IPS-NIHi11 (cell line): ENCODE data around the gene WAS.
"Not testable (repeated sequence)": the region's sequence is repeated elsewhere in the genome, so short reads cannot be mapped to it uniquely, and the experiment has no call there.

Source experiments
- DNase-seq: peaks from one replicate; pipeline ENCODE4 v3.0.0; 2012; ENCODE audit warnings: mixed read lengths, low spot score

WAS gene

DNA sequence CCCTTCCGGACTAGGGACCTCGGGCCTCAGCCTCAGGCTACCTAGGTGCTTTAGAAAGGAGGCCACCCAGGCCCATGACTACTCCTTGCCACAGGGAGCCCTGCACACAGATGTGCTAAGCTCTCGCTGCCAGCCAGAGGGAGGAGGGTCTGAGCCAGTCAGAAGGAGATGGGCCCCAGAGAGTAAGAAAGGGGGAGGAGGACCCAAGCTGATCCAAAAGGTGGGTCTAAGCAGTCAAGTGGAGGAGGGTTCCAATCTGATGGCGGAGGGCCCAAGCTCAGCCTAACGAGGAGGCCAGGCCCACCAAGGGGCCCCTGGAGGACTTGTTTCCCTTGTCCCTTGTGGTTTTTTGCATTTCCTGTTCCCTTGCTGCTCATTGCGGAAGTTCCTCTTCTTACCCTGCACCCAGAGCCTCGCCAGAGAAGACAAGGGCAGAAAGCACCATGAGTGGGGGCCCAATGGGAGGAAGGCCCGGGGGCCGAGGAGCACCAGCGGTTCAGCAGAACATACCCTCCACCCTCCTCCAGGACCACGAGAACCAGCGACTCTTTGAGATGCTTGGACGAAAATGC, at the start of gene WAS:
Gene WAS, plus strand, starts transcription at position 389 of the 572 bp plus-strand sequence. Its CDS starts 55 bp downstream, at position 444.
- no peak for DNase-seq

DNA sequence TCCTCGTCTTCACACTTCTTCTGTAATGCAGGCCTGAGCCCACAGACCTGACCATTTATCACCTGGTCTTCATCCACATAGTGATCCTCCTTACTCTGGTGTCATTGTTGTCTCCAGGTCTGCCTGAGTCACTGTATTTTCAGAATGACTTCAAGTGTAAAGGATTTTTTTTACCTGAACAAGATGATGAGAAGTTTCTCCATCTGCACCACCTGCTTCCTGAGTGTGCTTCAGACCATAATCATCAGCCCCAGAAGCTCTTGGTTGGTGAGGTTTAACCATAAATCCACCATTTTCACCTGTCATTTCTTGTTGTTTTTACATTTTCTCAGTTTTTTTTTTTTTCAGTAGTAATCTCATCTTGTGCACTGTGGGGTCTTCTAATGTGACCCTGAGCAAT, 47.3 kb upstream of the WAS start:
- no peak for DNase-seq

- DNase-seq = no peak
Measured at GRCh38 chrX:48636776-48637175, 46.8 kb upstream of the WAS start.

GRCh38 chrX:48645669-48646068, 37.9 kb upstream of the WAS start:
- no peak for DNase-seq

DNA sequence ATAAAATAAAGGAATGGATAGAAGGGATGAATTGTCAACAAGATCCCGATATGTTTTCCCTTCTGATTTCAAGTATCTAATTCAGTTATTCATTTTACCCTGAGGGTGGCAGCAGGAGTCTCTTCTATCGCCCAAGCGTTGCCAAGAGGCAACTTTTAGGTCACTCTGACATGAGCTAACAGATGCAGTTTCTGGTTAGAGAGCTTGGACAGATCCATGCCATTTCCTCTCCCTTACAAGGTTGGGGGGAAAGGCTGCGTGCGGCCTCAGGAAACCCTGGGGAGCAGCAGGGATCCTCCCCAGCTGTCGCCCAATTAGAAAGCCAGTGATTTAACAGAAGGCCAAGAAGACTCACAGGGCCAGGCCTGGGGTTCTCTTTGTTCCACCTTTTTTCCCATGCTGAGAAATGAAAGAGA, 35.3 kb upstream of the WAS start:
- peak; percentile 32 for DNase-seq

GRCh38 chrX:48649102-48649501, 34.5 kb upstream of the WAS start:
- DNase-seq = no peak

- DNase-seq = not testable (repeated sequence)
Measured at GRCh38 chrX:48652055-48652579, 31.5 kb upstream of the WAS start.

DNA sequence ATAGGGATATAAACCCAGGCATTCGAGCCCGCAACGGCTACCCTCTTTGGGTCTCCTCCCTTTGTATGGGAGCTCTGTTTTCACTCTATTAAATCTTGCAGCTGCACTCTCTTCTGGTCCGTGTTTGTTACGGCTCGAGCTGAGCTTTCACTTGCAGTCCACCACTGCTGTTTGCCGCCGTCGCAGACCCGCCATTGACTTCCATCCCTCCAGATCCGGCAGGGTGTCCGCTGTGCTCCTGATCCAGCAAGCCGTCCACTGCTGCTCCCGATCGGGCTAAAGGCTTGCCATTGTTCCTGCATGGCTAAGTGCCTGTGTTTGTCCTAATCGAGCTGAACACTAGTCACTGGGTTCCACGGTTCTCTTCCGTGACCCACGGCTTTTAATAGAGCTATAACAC, 28.9 kb upstream of the WAS start:
- not testable (repeated sequence) for DNase-seq

GRCh38 chrX:48659686-48660085, 23.9 kb upstream of the WAS start:
- not testable (repeated sequence) for DNase-seq

DNA sequence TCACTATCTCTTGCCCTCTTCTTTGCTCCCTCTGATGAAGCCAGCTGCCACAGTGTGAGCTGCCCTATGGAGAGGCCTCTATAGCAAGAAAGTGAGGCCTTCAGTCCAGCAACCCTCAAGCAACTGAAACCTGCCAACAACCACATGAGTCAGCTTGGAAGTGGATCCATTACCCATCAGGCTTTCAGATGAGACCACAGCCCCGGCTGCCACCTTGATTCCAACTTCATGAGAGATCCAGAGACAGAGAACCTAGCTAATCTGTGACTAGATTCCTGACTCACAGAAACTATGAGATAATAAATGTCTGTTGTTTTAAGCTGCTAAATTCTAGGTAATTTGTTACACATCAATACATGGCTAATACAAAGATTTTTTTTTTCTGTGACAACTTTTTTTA, 20.4 kb upstream of the WAS start:
- DNase-seq = no peak

GRCh38 chrX:48664156-48664555, 19.4 kb upstream of the WAS start:
- DNase-seq = no peak

GRCh38 chrX:48665991-48666390, 17.6 kb upstream of the WAS start:
- DNase-seq = no peak

GRCh38 chrX:48666649-48667048, 16.9 kb upstream of the WAS start:
- DNase-seq = no peak

- DNase-seq = no peak
Measured at GRCh38 chrX:48667509-48667908, 16.1 kb upstream of the WAS start.

GRCh38 chrX:48668187-48668586, 15.4 kb upstream of the WAS start:
- DNase-seq = not testable (repeated sequence)

GRCh38 chrX:48676106-48676892, 7.3 kb upstream of the WAS start:
- peak; percentile 96 for DNase-seq

- DNase-seq = no peak
Measured at GRCh38 chrX:48676893-48677270, 6.7 kb upstream of the WAS start.

GRCh38 chrX:48677516-48677915, 6.1 kb upstream of the WAS start:
- no peak for DNase-seq

GRCh38 chrX:48680467-48680866, 3.1 kb upstream of the WAS start:
- not testable (repeated sequence) for DNase-seq

DNA sequence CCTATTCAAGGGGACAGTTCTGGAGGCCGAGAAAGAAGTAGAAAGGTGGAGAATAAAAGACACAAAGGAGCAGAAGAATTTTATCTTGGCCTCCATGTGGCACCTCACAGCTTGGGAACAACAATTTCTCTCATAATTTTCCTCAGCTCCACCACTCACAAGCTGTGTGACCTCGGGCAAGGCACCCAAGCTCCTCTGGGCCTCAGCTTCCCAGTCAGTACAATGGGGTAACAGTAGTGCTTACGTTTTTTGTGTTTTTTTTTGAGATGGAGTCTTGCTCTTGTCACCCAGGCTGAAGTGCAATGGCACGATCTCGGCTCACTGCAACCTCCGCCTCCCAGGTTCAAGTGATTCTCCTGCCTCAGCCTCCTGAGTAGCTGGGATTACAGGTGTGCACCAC, 2.7 kb upstream of the WAS start:
- DNase-seq = not testable (repeated sequence)

- DNase-seq = no peak
Measured at GRCh38 chrX:48681539-48682183, 1.9 kb upstream of the WAS start.

DNA sequence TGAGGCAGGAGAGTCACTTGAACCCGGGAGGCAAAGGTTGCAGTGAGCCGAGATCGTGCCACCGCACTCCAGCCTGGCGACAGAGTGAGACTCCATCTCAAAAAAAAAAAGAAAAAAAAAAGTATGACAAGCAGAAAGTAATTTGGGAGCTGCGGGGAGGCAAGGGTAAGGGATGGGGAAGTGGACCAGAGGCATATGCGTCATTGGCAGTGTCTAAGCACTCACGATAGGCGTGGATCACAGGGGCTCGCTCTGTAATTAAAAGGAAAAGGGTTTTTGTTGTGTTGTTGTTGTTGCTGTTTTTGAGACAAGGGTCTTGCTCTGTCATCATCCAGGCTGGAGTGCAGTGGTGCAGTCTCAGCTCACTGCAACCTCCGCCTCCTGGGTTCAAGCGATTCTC, 804 bp upstream of the WAS start:
- DNase-seq = not testable (repeated sequence)

- no peak for DNase-seq
Measured at GRCh38 chrX:48684134-48684533, 535 bp downstream of the WAS start.
